Endodermal cell (in vitro differentiated cells): ENCODE results near the gene SLC39A13. TPM values are rescaled to one million over a fixed set of nuclear protein-coding genes. Genes with fewer than 3 reads are reported as not detected.

Source experiments
- DNase-seq: peaks from one replicate; pipeline ENCODE4 v3.0.0-alpha.2; 2017
- H3K27ac ChIP-seq: 2 replicates; pipeline ENCODE4 v1.5.1; 2013; ENCODE audit warnings: mild to moderate bottlenecking, low read depth, low read length, moderate library complexity
- H3K27me3 ChIP-seq: 2 replicates; pipeline ENCODE4 v1.6.1; 2013; ENCODE audit warnings: mild to moderate bottlenecking, low read length, moderate library complexity; ENCODE audit not compliant: insufficient read depth, control insufficient read depth, poor library complexity, severe bottlenecking
- H3K36me3 ChIP-seq: 2 replicates; pipeline ENCODE4 v1.7.0; 2013; ENCODE audit warnings: mild to moderate bottlenecking, low read length, moderate library complexity; ENCODE audit not compliant: control insufficient read depth, insufficient read depth
- H3K4me1 ChIP-seq: one replicate; pipeline ENCODE4 v1.7.0; 2013; ENCODE audit warnings: low read length; ENCODE audit not compliant: control insufficient read depth, insufficient read depth
- H3K4me3 ChIP-seq: 2 replicates; pipeline ENCODE4 v1.5.1; 2013; ENCODE audit warnings: mild to moderate bottlenecking, low read length, moderate library complexity
- H3K9ac ChIP-seq: 2 replicates; pipeline ENCODE4 v1.6.1; 2013; ENCODE audit warnings: mild to moderate bottlenecking, low read length, moderate library complexity; ENCODE audit not compliant: poor library complexity, severe bottlenecking; ENCODE audit errors: extremely low read depth
- H3K9me3 ChIP-seq: 2 replicates; pipeline ENCODE4 v1.6.1; 2013; ENCODE audit warnings: mild to moderate bottlenecking, low read length, moderate library complexity; ENCODE audit not compliant: control insufficient read depth
- H3K27ac Mint-ChIP-seq: 2 replicates; pipeline ENCODE4 v1.8.0; 2020; ENCODE audit warnings: mixed read lengths
- H3K27me3 Mint-ChIP-seq: 2 replicates; pipeline ENCODE4 v1.8.0; 2021; ENCODE audit warnings: mild to moderate bottlenecking, mixed read lengths; ENCODE audit not compliant: insufficient read depth
- H3K36me3 Mint-ChIP-seq: 2 replicates; pipeline ENCODE4 v1.8.0; 2020; ENCODE audit warnings: low read depth, mixed read lengths
- H3K4me1 Mint-ChIP-seq: 2 replicates; pipeline ENCODE4 v1.8.0; 2020; ENCODE audit warnings: mixed read lengths
- H3K4me3 Mint-ChIP-seq: 2 replicates; pipeline ENCODE4 v1.8.0; 2020; ENCODE audit warnings: mild to moderate bottlenecking, moderate library complexity, mixed read lengths
- H3K9me3 Mint-ChIP-seq: 2 replicates; pipeline ENCODE4 v1.8.0; 2020; ENCODE audit warnings: mild to moderate bottlenecking, mixed read lengths
- CTCF ChIP-seq: fragments of 200-600 bp; sonication (generic); conservative IDR thresholded peaks from 2 replicates; pipeline ENCODE4 v1.5.0; 2021; ENCODE audit warnings: antibody characterized with exemption, mild to moderate bottlenecking
- WGBS, 2 experiments: methylation state at CpG; one replicate each; pipeline versions ENCODE4 v1.1.5 to v1.1.7; 2013; ENCODE audit warnings: missing lambda C conversion rate in 2 of 2, mixed read lengths in 1 of 2; ENCODE audit not compliant: insufficient coverage in 1 of 2, insufficient read length in 1 of 2; 5-methylcytosine and 5-hydroxymethylcytosine counted together
- total RNA-seq, 2 donors: library from RNA; stranded (reverse); fragmentation: NEBNext Ultra II Directional in 1 of 2; extraction: Animal tissue kit (Norgen Biotek cat#: 25700) in 1 of 2; gene quantifications; 2 replicates in 1 of 2; 3 replicates in 1 of 2; pipeline ENCODE4 v1.2.1, GENCODE V29; 2021

Gene SLC39A13
- total RNA-seq, 2 donors from 2014 or later = 34.7 to 40.4 TPM

DNA sequence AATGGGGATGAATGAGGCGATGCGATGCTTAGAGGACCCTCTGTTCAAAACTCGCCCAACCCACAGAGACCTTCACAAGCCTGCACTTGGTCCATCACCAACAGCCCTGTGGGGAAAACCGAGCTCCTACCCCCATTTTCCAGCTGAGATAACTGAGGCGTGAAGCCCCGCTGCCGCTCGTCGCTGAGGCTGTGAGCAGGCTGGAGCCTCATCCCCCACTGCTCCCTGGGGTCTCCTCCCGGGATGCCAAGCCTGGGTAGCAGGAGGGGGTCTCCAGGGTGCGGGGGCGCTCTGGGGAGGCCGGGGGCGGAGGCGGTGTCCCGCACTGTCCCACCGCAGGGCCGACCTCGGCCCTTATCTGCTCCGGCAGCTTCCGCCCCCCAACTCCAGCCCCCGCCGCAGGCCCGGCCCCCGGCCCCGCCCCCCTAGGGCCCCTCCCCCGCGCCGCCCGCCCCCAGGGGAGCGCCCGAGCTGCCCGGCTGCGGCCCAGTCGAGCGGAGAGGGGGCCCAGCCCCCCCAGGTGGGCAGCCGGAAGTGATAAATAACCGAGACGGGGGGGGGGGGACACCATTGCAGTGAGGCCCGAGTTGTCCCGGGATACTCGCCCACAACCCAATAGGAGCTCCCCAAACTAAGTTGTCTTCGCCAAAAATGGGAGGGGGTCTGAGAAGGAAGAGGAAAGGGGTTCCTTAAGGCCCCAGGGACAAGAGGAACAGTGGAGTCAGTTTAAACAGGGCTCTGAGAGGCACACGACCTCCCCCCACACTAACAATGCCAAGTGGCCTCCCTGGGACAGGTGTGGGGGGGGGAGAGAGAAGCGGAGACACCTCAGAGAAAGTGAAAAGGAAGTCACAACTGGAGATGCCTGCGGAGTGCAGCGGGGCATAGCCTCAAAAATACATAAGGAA, 8.3 kb upstream of the SLC39A13 start:
- peak; percentile 78 for DNase-seq
- H3K9ac ChIP-seq = no peak overlapping the region
- no peaks in the 10 kb centered on the region for H3K36me3 ChIP-seq
- no peaks in the 10 kb centered on the region for H3K27me3 Mint-ChIP-seq
- H3K27me3 ChIP-seq = no peaks in the 10 kb centered on the region
- no peak overlapping the region for H3K27ac ChIP-seq
- H3K9me3 ChIP-seq = no peaks in the 10 kb centered on the region
- TF ChIP-seq CTCF = no peak
- 11 to 44% methylated on average over 6 to 42 of the region's 47 CpGs for WGBS, 2 experiments
- peak overlapping the region; percentile 75 for H3K4me3 ChIP-seq
- no peaks in the 10 kb centered on the region for H3K4me1 ChIP-seq
- H3K27ac Mint-ChIP-seq = peak overlapping the region; percentile 71
- peaks cover 30% of the 10 kb centered on the region for H3K4me1 Mint-ChIP-seq
- H3K4me3 Mint-ChIP-seq = peak overlapping the region; percentile 50
- H3K36me3 Mint-ChIP-seq = no peaks in the 10 kb centered on the region
- no peaks in the 10 kb centered on the region for H3K9me3 Mint-ChIP-seq

GRCh38 chr11:47400768-47401279, 7.6 kb upstream of the SLC39A13 start:
- H3K27me3 Mint-ChIP-seq = no peaks in the 10 kb centered on the region
- TF ChIP-seq CTCF = no peak
- peak overlapping the region; percentile 71 for H3K27ac Mint-ChIP-seq
- Histone ChIP-seq H3K9me3 (no peaks in the 10 kb centered on the region), H3K27me3 (no peaks in the 10 kb centered on the region), H3K36me3 (no peaks in the 10 kb centered on the region), H3K4me1 (no peaks in the 10 kb centered on the region), H3K27ac (no peak overlapping the region), H3K4me3 (peak overlapping the region; percentile 63), H3K9ac (no peak overlapping the region)
- H3K36me3 Mint-ChIP-seq = no peaks in the 10 kb centered on the region
- no peaks in the 10 kb centered on the region for H3K9me3 Mint-ChIP-seq
- 8 to 20% methylated on average over 5 to 7 of the region's 8 CpGs for WGBS, 2 experiments
- peak; percentile 67 for DNase-seq
- peaks cover 32% of the 10 kb centered on the region for H3K4me1 Mint-ChIP-seq
- H3K4me3 Mint-ChIP-seq = peak overlapping the region; percentile 50

GRCh38 chr11:47403135-47403534, 5.3 kb upstream of the SLC39A13 start:
- no peaks in the 10 kb centered on the region for H3K36me3 Mint-ChIP-seq
- H3K9me3 Mint-ChIP-seq = no peaks in the 10 kb centered on the region
- H3K36me3 ChIP-seq = no peaks in the 10 kb centered on the region
- H3K4me3 Mint-ChIP-seq = no peak overlapping the region
- H3K4me3 ChIP-seq = no peak overlapping the region
- no peak overlapping the region for H3K9ac ChIP-seq
- H3K4me1 Mint-ChIP-seq = peaks cover 34% of the 10 kb centered on the region
- peak; percentile 42 for DNase-seq
- 76 to 100% methylated on average over 3 to 4 of the region's 4 CpGs for WGBS, 2 experiments
- peak overlapping the region; percentile 26 for H3K27ac Mint-ChIP-seq
- H3K27me3 Mint-ChIP-seq = no peaks in the 10 kb centered on the region
- H3K27ac ChIP-seq = no peak overlapping the region
- no peak for TF ChIP-seq CTCF
- H3K9me3 ChIP-seq = no peaks in the 10 kb centered on the region
- H3K27me3 ChIP-seq = no peaks in the 10 kb centered on the region
- peaks cover 2% of the 10 kb centered on the region for H3K4me1 ChIP-seq
